Left lung (tissue), 10 donors: Measurements from ENCODE around the gene TNFRSF11A. TPM values are rescaled to one million over a fixed set of nuclear protein-coding genes. Genes with fewer than 3 reads are reported as not detected.

Experiments
- ATAC-seq: fragments of 200-7000 bp; cut with Tn5 transposase; one replicate; pipeline ENCODE4 v1.9.1; 2020; ENCODE audit warnings: moderate library complexity
- DNase-seq, 4 donors: peaks; one replicate each; pipeline ENCODE4 v3.0.0-alpha.2; 2013 to 2020
- H3K27ac ChIP-seq, 2 donors: fragments of 200-600 bp; sonication (generic) in 1 of 2; one replicate each; pipeline versions ENCODE4 v1.5.0 to v1.8.0; 2020 to 2021
- H3K27me3 ChIP-seq, 2 donors: fragments of 200-600 bp; sonication (generic) in 1 of 2; one replicate each; pipeline versions ENCODE4 v1.5.0 to v1.8.0; 2020 to 2021
- H3K36me3 ChIP-seq, 2 donors: fragments of 200-600 bp; sonication (generic) in 1 of 2; one replicate each; pipeline versions ENCODE4 v1.5.0 to v1.8.0; 2020 to 2021
- H3K4me1 ChIP-seq, 2 donors: fragments of 200-600 bp; one replicate each; pipeline ENCODE4 v1.8.0; 2021
- H3K4me3 ChIP-seq, 2 donors: fragments of 200-600 bp; sonication (generic) in 1 of 2; one replicate each; pipeline versions ENCODE4 v1.5.0 to v1.8.0; 2020 to 2021; ENCODE audit warnings: mild to moderate bottlenecking in 1 of 2
- H3K9me3 ChIP-seq, 2 donors: fragments of 200-600 bp; sonication (generic) in 1 of 2; one replicate each; pipeline versions ENCODE4 v1.5.0 to v1.8.0; 2020 to 2021
- intact Hi-C, 2 donors: fragments of 100-400 bp; cut with DNase I; formaldehyde crosslinking; loops; one replicate each; pipeline versions ENCODE4 v1.11.2 to v1.14.2; 2022
- polyA plus RNA-seq, 6 donors: library from polyadenylated mRNA; unstranded; fragments of 120-200 nt; gene quantifications; one replicate each; pipeline ENCODE4 v1.2.1, GENCODE V29; 2013; ENCODE audit not compliant: insufficient read length in 6 of 6
- total RNA-seq, 2 donors: library from RNA; stranded (reverse); fragmentation: NEBNext Ultra II Directional; extraction: Animal tissue kit (Norgen Biotek cat#: 25700); gene quantifications; one replicate each; pipeline ENCODE4 v1.2.1, GENCODE V29; 2021
- TF ChIP-seq, protein P1 (sequence below), 2 donors: fragments of 200-600 bp; sonication (generic) in 1 of 2; IDR thresholded peaks; one replicate each; pipeline versions ENCODE4 v1.5.0 to v1.8.0; 2021; ENCODE audit warnings: antibody characterized with exemption in 2 of 2
- donor health status: DM: no; HTN: yes; CAD: no.
- donor health status: DM: no; HTN: no; CAD: no.

Gene TNFRSF11A
- total and polyA plus RNA-seq, 8 donors, result 2.5 to 8.9 (median 4.2) TPM

DNA sequence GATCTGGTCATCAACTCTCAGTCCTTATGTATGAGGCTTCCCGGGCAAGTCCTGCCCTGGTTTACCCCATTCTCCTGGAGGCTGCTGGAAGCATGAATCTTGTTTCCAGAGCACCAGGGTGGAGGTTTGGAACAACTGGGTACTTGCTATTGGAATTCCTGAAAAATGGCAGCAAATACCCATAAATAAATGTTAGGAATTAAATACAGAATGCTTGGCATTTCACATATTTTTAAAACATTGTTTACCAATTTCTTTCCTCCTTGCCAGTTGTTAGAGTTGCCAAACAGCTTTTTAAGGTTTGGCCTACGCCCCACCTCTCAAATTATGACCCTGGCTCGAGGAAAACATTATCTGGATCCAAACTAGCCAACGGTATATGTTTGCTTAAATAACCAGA is 107.1 kb downstream of the TNFRSF11A start:
- H3K4me3 ChIP-seq, result no peak overlapping the region
- DNase-seq (no peak), ATAC-seq (no peak)
- peaks cover 5 to 31% of the 10 kb centered on the region in 2 donors for H3K4me1 ChIP-seq
- TF ChIP-seq, protein P1, sequence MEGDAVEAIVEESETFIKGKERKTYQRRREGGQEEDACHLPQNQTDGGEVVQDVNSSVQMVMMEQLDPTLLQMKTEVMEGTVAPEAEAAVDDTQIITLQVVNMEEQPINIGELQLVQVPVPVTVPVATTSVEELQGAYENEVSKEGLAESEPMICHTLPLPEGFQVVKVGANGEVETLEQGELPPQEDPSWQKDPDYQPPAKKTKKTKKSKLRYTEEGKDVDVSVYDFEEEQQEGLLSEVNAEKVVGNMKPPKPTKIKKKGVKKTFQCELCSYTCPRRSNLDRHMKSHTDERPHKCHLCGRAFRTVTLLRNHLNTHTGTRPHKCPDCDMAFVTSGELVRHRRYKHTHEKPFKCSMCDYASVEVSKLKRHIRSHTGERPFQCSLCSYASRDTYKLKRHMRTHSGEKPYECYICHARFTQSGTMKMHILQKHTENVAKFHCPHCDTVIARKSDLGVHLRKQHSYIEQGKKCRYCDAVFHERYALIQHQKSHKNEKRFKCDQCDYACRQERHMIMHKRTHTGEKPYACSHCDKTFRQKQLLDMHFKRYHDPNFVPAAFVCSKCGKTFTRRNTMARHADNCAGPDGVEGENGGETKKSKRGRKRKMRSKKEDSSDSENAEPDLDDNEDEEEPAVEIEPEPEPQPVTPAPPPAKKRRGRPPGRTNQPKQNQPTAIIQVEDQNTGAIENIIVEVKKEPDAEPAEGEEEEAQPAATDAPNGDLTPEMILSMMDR (IDR thresholded peaks at IDR 0.05), result no peak
- no peak overlapping the region for H3K27ac ChIP-seq
- no peaks in the 10 kb centered on the region for H3K36me3 ChIP-seq
- no peaks in the 10 kb centered on the region for H3K9me3 ChIP-seq
- no peaks in the 10 kb centered on the region for H3K27me3 ChIP-seq
- intact Hi-C loops, result no loop called here

DNA sequence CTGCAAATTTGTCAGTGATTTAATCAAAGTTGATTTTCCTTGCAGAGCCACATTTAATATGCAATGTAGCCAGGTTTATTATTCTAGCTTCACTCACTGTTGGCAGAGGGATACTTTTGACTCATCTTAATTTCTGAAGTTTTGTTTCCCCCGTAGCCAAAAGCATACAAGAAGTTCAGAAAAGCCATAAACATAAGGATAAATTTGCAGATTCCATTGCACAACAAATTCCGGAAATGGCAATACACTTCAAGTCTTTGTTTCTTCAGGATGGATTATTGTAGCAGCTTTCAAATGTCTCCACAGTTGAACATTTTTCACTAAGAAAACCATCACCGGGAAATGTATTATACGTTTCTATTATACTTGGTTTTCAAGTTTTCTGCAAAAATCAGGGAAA is 109.7 kb downstream of the TNFRSF11A start:
- Histone ChIP-seq H3K27ac (no peak overlapping the region), H3K4me1 (peaks cover 5 to 44% of the 10 kb centered on the region in 2 donors), H3K4me3 (no peak overlapping the region), H3K9me3 (no peaks in the 10 kb centered on the region), H3K27me3 (no peaks in the 10 kb centered on the region), H3K36me3 (no peaks in the 10 kb centered on the region)
- TF ChIP-seq, protein P1 (IDR thresholded peaks at IDR 0.05), result no peak
- intact Hi-C loops, result no loop called here
- ATAC-seq, result no peak
- DNase-seq, result no peak

DNA sequence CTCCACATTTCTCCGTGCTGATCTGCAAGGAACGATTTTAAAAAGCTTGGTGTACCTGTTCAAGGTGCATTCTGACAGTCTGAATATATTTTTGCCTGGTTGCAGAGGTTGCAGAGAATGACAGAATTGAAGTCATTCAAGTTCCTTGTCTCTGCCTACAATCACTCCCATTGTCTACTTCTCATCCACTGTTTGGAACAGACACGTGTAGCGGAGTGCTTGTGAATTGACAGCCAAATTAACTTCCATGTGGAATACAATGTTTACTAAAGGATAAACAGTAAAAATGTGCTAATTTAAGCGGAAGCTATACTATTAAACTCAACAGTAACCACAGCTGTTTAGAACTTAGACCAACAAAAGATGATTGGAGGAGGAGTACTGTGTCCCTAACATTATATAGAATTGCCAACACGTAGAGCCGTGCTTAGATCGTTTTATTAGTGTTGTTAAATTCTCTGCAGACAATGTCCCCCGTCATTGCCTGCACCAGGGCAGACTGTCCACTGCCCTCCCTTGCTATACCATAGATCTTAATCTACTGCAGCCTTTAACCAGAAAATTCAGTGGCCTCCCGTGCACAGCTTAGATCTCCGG is 110.4 kb downstream of the TNFRSF11A start:
- TF ChIP-seq, protein P1 (IDR thresholded peaks at IDR 0.05), result no peak
- intact Hi-C loops, result no loop called here
- Histone ChIP-seq H3K9me3 (no peaks in the 10 kb centered on the region), H3K36me3 (no peaks in the 10 kb centered on the region), H3K27me3 (no peaks in the 10 kb centered on the region), H3K4me1 (peaks cover 5 to 44% of the 10 kb centered on the region in 2 donors), H3K4me3 (no peak overlapping the region), H3K27ac (peak overlapping the region in 1 of 2 donors; percentile 76)
- ATAC-seq, result no peak
- no peak for DNase-seq

DNA sequence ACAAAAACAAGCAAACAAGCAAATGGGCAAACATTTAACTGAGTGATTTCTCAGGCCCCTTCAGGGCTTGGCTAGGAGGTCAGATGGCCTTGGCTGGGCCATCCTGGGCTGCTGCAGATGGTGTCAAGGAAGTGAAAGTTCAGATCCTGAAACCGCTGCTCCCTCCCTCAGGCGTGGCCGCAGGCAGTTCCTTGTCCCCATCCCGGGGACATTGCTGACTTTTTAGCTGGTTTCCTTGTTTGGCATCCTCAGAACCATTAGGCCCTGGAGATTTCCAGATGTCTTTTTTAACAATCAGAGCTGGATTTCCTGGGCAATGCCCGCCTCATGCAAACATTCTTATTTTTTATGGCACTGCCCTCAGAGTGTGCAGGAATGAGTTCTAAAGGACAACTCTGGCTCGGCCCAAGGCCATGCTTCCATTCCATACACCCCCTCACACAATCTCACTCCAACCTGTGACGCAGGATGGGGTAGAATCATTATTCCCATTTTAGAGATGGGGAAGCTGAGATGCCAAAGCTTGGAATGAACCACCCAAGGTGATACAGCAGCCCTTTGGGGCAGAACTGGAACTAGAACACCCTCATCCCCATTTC is 111.6 kb downstream of the TNFRSF11A start:
- Histone ChIP-seq H3K27me3 (no peaks in the 10 kb centered on the region), H3K4me1 (peaks cover 5 to 44% of the 10 kb centered on the region in 2 donors), H3K4me3 (no peak overlapping the region), H3K36me3 (no peaks in the 10 kb centered on the region), H3K9me3 (no peaks in the 10 kb centered on the region), H3K27ac (peak overlapping the region; percentile 6 to 76)
- intact Hi-C loops, result no loop called here
- ATAC-seq (peak; percentile 79), DNase-seq (peak in 2 of 4 donors; percentile 75 to 80)
- TF ChIP-seq, protein P1 (IDR thresholded peaks at IDR 0.05), result no peak

DNA sequence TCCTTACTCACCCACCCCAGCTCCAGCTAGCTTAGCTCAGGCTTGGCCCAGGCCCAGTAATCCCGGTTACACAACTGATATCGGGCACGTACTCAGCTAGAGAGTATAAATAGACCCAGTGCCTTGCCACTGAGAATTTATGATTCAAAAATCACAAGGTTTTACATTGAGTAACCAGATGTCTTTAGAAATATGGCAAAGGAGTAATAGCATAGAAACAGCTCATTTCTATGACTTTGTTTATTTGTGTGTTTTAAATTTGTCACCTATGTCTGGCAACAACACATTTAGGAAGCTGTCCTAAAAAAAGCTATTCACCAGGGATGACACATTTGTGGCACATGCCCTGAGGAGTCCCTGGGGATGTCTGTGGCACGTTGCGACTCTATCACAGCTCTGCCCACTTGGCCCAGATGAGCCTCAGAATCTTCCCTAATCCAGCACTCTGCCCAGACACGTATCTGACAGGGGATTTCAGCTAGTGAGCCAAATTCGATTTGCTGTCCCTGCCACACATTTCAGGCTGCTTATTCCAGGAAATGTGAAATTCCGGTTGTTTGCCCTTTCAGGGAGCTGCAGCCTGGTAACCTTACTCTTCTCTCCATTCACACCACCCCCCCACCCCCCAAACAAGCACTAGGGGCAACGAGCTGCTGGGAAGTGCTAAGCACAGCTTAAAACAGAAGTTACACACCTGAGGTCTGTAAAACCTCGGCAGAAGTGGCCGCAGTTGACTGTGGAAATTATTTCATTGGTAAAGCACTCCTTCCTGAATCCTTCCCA is 112.3 kb downstream of the TNFRSF11A start:
- peak in 2 of 4 donors; percentile 61 to 87 for DNase-seq
- no peaks in the 10 kb centered on the region for H3K9me3 ChIP-seq
- H3K4me3 ChIP-seq, result no peak overlapping the region
- peak; percentile 90 for ATAC-seq
- peak overlapping the region; percentile 6 to 76 for H3K27ac ChIP-seq
- intact Hi-C loops, result no loop called here
- TF ChIP-seq, protein P1 (IDR thresholded peaks at IDR 0.05), result no peak
- no peaks in the 10 kb centered on the region for H3K36me3 ChIP-seq
- H3K4me1 ChIP-seq, result peaks cover 5 to 44% of the 10 kb centered on the region in 2 donors
- H3K27me3 ChIP-seq, result no peaks in the 10 kb centered on the region
